ENCODE measurements around the gene MZB1.
"Not testable (repeated sequence)": the region's sequence is repeated elsewhere in the genome, so short reads cannot be mapped to it uniquely, and the experiment has no call there.

Gene MZB1

DNA sequence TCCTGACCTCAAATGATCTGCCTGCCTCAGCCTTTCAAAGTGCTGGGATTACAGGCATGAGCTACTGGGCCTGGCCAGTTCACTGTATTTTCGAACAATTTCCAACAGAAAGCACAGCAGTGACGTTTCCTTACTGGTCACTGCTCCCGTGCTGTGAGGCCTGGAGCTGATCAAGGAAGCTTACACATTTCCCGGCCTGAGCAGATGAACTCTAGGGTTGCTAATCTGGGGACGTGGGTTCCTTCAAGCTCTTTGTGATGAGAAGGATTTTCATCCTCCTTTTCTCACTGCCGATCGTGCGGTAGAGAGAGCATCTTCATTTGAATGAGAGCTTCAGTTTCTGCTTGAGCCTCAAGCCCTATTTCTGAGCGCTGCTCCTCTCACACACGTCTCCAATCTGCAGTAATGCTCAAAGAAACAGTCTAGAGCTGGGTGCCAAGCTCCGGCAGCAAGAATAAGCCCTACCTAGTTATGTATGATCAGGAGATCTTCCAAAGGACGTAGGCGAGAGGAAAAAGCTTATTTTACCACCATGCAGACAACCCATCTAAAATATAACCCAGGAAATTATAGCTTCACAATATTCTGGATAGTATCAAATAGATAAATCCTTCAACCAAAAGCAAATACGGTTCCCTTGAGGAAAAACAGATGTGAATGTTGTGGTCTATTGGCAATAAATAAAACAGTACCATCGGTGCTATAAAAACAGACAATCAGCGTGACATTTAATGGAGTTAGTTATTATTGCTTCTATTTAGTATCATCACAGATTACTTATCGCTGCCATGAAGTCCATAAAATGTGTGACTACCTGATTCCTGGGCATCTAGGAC, 21.5 kb upstream of the MZB1 start:
- no peak for DNase-seq (ENCODE audit: low read depth in 2 of 2, low spot score in 1 of 2)

DNA sequence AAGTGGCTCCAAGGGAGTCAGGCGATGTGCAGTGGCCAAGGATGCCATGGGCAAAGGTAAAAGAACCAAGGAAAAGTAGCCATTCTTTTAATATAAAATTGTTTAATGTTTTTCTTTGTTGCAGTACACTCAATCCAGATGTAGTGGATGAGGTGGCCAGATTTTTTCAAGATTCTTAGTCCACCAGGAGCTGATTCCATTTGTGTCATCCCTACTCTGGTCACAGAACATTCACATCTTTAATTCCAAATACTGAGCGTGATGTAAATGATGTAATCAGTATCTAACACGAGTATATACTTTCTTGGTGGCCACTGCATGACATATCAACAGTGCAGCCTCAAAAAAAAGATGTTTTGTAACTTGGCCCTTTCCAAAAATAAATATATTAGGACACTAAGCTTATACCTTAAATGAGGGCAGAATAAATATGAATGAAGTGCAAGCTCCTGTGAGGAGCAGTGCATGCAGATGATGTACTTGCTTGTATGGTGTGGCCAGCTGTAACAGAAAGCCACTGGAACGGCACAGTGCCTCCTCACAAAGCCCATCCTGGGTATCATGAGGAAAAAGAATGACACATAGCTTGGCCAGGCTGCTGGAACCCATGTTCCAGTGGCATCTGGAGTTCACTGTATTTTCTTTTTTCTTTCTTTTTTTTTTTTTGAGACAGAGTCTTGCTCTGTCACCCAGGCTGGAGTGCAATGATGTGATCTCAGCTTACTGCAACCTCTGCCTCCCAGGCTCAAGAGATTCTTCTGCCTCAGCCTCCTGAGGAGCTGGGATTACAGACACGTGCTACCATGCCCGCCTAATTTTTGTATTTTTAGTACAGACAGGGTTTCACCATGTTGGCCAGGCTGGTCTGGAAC, 20.6 kb upstream of the MZB1 start:
- DNase-seq (ENCODE audit: low read depth in 2 of 2, low spot score in 1 of 2): no peak

DNA sequence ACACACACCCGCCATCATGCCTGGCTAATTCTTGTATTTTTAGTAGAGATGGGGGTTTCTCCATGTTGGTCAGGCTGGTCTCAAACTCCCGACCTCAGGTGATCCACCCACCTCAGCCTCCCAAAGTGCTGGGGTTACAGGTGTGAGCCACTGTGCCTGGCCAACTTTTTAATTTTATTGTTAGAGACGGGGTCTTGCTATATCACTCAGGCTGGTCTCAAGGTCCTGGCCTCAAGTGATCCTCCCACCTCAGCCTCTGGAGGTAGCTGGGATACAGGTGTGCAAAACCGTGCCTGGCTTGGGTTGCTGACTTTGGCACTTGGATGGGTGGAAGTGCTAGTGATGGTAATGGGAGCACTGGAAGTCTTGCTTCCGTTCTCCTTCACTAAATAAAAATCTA, 19.4 kb upstream of the MZB1 start:
- DNase-seq (ENCODE audit: low read depth in 2 of 2, low spot score in 1 of 2): not testable (repeated sequence)

DNA sequence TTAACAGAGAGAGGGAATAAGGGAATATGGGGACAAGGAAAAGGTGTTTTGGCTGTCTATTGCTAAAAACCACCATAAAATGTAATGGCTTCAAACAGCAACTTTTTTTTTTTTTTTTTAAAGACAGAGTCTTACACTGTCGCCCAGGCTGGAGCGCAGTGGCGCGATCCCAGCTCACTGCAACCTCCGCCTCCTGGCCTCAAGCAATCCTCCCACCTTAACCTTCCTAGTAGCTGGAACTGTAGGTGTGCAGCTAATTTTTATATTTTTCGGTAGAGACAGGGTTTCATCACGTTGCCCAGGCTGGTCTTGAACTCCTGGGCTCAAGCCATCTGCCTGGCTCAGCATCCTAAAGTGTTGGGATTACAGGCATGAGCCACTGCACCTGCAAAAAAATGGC, 18.5 kb upstream of the MZB1 start:
- no peak for DNase-seq (ENCODE audit: low read depth in 2 of 2, low spot score in 1 of 2)

DNA sequence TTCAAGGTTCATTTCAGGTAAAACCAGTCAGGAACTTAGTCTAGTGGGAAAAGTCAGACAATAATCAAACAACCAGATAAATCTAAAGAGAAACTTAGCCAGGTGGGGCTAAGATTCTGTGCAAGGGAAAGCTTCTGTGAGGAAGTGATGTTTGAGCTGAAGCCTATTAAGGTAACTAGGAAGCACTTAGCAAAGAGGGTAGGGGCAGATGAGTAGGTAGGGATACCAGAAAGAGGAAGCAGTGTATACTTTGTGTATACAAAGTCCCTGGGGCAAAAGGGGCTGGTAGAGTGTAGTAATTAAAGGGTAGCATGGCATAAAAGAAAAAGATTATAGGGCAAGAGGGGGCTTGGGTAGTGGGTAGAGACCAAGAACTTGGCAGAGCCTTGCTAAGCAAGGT, 17.8 kb upstream of the MZB1 start:
- no peak for DNase-seq (ENCODE audit: low read depth in 2 of 2, low spot score in 1 of 2)

DNA sequence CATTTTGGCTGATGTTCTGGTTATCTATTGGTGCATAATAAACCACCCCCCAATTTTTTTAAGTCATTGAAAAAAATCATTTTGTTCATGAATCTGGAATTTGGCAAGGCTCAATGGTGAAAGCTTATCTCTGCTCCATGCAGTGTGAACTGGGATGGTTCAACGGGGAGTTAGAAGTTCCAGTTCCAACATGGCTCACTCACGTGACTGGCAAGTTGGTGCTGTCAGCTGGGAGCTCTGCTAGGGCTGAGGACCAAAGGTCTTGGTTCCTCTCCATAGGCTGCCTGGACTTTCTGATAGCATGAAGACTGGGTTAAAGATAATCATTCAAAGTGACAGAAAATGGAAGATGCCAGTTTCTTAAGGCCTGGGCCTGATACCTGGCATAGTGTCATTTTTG, 17.2 kb upstream of the MZB1 start:
- no peak for DNase-seq (ENCODE audit: low read depth in 2 of 2, low spot score in 1 of 2)

DNA sequence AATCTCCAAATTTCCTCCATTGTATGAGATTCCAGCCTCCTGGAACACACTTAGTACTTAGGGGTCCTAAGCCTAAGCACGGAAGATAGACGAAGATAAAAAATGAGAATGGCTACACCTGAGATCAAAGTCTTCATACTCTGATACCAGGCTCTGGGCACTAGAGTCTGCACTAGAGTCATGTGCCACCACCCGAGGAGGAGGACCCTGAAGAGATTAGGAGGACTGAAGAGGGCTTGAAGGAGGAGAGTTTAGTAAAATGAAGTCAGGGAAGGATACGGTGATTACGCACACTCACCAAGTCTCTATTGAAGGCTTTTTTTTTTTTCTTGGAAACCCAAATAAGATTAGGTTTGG, 14.7 kb upstream of the MZB1 start:
- DNase-seq (ENCODE audit: low read depth in 2 of 2, low spot score in 1 of 2): no peak

DNA sequence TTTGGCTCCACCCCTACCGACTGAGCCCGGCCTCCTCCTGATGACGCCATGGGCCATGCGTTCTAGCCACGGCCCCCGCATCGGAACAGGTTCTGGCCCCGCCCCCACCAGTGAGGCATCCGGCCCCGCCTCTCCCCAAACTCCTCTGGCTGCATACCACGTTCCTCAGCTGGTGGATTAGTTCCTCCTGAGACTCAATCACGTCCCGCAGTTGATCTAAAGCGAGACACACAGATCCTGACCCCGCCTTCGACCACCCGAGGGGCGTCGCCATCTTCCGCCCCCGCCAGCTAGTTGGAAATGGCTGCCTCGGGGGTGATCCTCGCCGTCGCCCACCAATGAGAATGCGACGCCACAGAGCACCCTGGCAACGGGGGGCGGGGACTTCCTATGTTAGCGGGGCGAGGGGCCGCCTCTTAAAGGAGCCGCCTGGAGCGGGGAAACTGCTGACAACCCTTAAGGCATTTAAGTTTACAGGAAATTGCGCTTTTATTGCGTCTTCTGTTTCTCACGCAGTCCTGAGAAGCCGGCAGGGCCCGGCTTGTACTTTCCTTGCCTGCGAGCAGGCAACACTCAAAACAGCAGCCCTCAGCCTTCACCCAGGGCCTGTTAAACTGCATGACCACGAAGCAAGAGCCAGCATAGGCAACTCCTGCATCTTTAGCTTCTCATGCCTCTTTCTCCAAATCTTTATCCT, 14.2 kb upstream of the MZB1 start, which contains the start of gene SPATA24:
TSS of gene SPATA24 (minus strand) at position 303 of the 697 bp plus-strand sequence. CDS start at position 274, 29 bp downstream.
- DNase-seq (ENCODE audit: low read depth in 2 of 2, low spot score in 1 of 2): peak; percentile 95

DNA sequence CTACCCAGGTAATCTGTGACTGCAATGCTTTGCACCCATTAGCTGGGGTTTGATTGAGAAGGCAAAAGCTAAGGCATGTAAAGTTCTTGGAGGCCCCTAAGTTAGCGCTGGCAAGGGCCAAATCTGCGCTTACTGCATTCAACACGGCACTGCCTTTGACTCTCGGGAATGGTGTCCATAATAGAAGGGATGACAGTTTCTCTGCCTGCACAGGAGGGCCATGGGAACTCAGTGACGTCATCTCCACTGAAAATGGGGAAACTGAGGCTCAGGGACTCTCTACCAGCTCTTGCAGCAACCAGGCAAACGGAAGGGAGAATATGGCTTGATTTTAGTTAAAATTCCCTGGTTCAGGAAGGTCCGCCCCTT, 13.7 kb upstream of the MZB1 start:
- DNase-seq (ENCODE audit: low read depth in 2 of 2, low spot score in 1 of 2): no peak

DNA sequence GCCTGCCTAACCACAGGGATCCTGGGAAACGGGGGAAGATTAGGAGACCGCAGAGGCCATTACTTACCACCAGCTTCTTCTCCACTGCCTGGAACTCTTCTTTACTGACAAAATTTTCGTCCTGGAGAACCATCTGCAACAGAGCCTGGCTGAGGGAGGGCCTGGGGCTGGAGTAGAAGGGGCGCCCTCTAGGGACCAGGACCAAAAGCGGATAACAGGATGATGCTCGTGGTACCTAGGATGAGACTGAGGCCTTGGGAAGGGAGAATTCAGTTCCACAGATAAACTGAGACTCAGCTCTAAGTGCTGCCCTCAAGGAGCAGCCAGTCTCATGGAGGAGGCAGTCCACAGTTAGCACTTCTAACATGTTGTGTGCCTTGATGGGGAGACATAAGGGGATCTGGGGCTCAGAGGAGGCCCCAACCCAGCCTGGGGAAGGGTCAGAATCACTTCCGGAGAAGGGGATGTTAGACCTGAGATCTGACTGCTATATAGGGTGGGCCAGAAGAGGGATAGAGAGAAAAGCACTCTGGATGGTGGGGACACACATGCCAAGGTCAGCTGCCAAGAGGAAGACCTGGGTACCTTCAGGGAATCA, 12.9 kb upstream of the MZB1 start:
- no peak for DNase-seq (ENCODE audit: low read depth in 2 of 2, low spot score in 1 of 2)

DNA sequence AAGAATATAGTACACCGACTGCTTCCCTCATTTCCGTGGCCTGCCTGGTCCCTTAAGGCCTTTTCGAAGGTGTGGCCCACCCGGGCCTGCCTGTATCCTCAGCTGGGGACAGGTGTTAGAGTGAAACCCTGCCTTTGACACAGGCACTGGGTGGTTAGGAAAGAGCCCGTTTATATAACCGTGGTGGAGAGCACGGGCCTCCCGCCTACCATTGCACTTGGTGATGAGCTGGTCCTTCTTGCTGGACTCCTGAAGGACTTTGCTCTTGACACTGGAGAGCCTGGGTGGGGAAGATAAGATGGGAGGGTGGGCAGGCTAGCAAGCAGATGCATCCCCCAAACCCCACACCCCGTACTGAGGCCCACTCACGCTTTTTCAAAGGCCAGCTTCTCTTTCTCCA, 11.8 kb upstream of the MZB1 start:
- no peak for DNase-seq (ENCODE audit: low read depth in 2 of 2, low spot score in 1 of 2)

DNA sequence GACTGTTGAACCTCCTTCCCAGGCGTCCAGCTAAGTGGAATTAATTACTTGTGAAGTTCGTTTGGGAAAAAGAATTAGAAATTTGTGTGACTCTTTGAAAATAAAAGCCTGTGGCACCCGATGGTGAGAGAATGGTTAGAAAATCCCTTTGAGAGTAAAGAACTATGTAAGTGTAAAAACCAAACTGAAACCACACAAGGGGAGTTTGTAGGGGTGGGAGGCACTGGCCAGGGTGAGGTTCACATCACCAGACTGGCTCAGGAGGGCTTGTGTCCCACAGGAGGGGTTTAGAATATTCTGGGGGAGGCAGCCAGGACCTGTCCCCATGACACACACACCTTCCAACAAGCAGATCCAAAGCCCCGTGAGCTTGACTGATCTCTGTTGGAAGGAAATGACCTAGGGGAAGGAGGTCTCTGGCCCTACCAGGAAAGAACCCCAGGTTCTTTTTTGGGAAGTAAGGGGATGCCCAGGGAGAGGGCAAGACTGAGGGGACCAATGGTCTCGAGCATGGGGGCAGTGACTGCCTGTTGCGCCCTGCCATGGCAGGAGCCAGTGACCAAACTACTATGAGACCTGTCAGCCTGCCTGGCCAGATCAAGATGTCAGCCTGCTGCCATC, 9.9 kb upstream of the MZB1 start:
- no peak for DNase-seq (ENCODE audit: low read depth in 2 of 2, low spot score in 1 of 2)

DNA sequence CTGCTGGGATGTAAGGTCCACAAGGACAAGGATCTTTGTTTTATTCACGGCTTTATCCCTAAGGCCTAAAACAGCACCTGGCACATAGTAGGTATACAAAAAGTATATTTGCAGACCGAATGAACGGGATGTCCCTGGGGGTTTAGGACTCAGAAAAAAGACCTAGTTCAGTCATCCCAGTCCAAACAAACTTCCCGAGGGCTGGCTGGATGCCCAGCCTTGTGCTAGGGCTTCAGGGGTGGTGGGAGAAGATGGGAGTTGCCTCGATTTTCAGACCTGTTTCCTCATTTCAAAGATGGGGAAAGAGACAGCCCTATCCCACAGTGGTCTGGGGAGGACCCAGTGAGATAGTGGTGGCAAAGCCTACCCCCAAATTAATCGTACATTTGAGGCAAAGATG, 8.2 kb upstream of the MZB1 start:
- DNase-seq (ENCODE audit: low read depth in 2 of 2, low spot score in 1 of 2): no peak

DNA sequence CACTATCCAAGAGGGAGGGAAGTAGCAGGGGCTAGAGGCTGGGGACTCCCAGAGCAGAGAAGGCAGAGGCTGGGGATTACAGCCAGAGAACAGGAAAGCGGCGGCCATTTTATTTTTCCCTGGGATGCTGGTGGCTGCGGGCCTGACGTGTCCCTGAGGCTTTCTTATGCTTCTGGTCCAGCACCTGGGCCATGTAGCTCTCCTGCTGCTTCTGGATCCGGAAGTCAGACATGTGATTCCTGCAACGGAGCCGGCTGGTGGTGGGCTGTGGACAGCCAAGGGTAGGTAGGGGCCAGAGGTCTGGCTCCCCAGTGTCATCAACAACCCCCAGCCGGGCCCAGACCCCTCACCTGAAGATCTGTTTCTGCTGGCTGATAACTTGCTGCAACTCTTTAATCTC, 7.0 kb upstream of the MZB1 start:
- no peak for DNase-seq (ENCODE audit: low read depth in 2 of 2, low spot score in 1 of 2)

DNA sequence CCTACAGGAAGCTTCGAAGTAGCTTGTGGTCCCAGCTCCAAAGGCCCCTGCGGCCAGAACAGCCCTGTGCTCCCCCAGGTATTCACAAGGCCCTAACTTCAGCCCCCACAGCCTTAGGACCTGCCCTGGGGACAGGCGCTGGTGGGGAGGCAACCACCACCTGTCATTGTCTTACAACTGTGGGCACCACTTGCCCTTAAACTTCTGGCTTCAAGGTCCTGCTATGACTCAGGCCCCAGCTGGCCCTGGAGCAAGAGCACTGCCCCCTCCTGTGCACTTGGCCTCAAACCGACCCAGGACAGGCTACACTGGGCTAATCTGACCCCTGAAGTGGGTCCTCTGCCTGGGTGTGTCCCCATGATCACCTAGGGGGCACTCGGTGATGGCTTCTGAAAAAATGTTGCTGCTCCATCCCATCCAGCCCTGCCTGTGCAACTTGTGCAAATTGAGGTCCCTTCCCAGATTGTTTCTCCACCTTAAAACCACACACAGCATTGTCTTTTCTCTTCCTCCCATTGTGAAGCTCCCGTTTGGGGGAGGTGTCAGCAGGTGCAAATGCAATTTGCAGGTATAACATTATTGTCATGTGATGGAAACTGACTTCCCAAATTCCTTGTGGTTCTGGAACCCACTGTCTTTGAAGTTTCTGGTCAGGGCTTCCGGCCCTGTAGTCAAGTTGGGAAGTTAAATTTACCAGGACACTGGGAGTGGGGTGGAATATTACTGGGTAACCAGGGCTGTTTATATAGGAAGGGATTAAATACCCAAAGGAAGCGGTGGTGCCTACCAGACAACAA, 6.3 kb upstream of the MZB1 start:
- DNase-seq (ENCODE audit: low read depth in 2 of 2, low spot score in 1 of 2): no peak

DNA sequence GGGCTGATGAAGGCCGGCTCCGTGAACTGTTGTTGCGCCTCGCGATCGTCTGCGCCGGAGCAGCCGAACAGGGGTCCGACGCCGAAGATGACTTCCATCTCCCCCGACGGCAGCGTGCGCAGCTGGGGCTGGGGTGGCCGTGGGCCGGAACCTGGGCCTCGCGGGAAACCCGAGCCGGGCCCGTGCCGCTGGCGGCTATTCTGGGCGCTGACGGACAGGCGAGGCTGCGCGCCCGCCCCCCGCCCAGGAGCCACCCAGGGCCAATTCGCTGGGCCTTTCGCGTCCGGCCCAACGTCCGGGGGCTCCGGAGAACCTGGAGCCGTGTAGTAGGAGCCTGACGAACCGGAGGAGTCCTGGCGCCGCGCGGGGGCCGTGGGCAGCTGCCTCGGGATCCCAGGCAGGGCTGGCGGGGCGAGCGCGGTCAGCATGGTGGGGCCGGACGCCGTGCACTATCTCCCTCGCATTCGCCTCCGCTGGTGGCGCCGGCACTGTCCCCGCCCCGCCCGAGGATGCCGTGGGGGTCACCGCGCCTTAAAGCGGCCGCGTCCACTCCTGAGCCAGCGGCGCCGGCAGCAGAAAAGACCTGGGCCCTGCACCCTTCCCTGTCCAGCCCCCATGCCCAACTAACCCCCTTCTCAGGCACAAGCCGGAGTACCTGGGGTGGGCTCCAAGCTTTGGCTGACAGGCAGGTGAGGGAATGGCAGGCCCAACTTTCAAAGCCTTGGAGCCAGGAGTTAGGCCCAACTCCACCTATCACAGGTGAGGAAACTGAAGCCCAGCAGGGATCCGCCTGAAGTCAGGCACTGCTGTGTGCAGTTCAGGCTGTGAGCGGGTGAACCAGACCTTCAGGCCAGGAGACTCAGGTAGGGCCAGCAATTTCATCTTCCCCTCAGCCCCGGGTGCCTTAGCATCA, 5.2 kb upstream of the MZB1 start, which contains the start of gene PROB1:
TSS of gene PROB1 (minus strand) at position 451 of the 913 bp plus-strand sequence. CDS start at position 428, 23 bp downstream.
- no peak for DNase-seq (ENCODE audit: low read depth in 2 of 2, low spot score in 1 of 2)

DNA sequence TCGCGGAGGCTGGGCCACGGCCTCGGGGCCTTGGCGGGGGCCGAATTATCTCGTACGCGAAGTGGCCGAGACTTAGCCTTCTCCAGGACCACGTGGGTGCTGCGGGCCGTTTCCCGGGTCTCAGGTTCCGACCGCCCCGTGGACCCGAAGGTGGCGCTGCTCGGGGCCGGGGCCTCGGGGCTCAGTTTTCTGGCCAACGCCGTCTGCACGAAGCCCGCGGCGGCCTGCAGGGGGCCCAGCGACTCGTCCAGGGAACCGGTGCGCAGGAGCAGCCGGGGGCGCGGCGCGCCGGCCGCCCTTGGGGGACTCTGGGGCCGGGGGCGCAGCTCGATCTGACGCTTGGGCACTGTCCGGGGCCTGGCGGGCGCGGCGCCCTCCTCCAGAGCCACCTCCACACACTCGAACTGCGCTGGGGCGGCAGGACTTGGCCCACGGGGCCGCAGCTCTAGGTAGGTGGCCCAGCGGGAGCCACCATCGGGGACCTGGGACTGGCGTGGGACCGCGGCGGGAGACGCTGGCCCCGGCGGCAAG, 4.5 kb upstream of the MZB1 start:
- DNase-seq (ENCODE audit: low read depth in 2 of 2, low spot score in 1 of 2): no peak

DNA sequence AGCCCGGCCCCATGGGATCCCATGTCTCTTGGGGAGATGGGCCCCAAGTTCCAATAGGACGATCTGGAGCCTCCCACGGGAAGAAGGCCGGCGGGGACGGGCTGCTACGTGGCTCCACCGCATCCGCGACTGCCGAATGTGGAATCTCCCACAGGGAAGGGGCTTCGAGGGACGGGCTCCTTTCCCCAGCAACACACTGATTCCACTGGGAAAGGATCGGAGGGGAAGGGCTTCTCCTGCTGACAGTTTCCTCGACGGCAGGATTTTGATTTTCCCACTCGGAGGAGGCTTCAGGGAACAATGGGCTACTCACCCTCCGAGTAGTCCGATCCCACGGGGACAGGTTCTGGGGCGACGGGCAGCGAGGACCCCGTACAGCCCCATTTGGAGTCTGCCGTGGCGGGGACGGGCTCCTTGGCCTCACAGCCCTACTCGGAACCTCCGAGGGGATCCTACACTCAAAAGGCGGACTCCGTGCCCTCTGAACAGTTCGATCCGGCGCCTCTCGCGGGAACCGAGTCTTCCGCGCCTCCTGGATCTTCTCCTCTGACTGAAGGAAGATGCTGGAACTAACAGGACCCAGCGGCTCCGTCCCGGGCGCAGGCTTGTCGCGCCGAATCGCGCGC, 3.9 kb upstream of the MZB1 start:
- DNase-seq (ENCODE audit: low read depth in 2 of 2, low spot score in 1 of 2): no peak

Measured in stimulated activated CD8-positive, alpha-beta memory T cell treated with anti-CD3 and anti-CD28 coated beads, Interleukin-4, amount 100 ng/mL, for 1 hour (primary cell).